Neutrophil (primary cell): ENCODE results near the gene PDGFRA.
"Not testable (repeated sequence)": the region's sequence is repeated elsewhere in the genome, so short reads cannot be mapped to it uniquely, and the experiment has no call there.

Source experiments
- H3K27ac ChIP-seq: fragments of 200-600 bp; sonication (generic); 2 replicates; pipeline ENCODE4 v1.5.1; 2016; ENCODE audit warnings: mild to moderate bottlenecking, moderate library complexity
- H3K27me3 ChIP-seq: fragments of 200-600 bp; sonication (generic); 2 replicates; pipeline ENCODE4 v1.6.0; 2016; ENCODE audit warnings: mild to moderate bottlenecking
- H3K36me3 ChIP-seq: fragments of 200-600 bp; sonication (generic); 2 replicates; pipeline ENCODE4 v1.5.1; 2017
- H3K4me1 ChIP-seq, 2 experiments: fragments of 200-600 bp in 1 of 2; sonication (generic) in 1 of 2; 1 replicate in 1 of 2; 2 replicates in 1 of 2; pipeline versions ENCODE4 v1.5.1 to v1.6.1; 2013 to 2016; ENCODE audit warnings: low read depth in 1 of 2, low read length in 1 of 2, mild to moderate bottlenecking in 1 of 2, moderate library complexity in 1 of 2; ENCODE audit not compliant: control insufficient read depth in 1 of 2, insufficient read depth in 1 of 2
- H3K4me3 ChIP-seq, 2 experiments: fragments of 200-600 bp in 1 of 2; sonication (generic) in 1 of 2; 1 replicate in 1 of 2; 2 replicates in 1 of 2; pipeline ENCODE4 v1.5.1; 2013 to 2016; ENCODE audit warnings: low read depth in 1 of 2, low read length in 1 of 2, mild to moderate bottlenecking in 1 of 2, moderate library complexity in 1 of 2
- H3K9me3 ChIP-seq: fragments of 200-600 bp; sonication (generic); 2 replicates; pipeline ENCODE4 v1.5.1; 2016
- CTCF ChIP-seq: fragments of 200-600 bp; sonication (generic); IDR thresholded peaks from 2 replicates; pipeline ENCODE4 v1.5.1; 2016; ENCODE audit warnings: antibody characterized with exemption

PDGFRA gene

GRCh38 chr4:54332542-54332941, 103.4 kb downstream of the PDGFRA start:
- Histone ChIP-seq H3K27ac (no peak overlapping the region), H3K9me3 (no peaks in the 10 kb centered on the region), H3K4me1 (no peaks in the 10 kb centered on the region), H3K4me3 (no peak overlapping the region), H3K27me3 (no peaks in the 10 kb centered on the region), H3K36me3 (no peaks in the 10 kb centered on the region)
- no peak for TF ChIP-seq CTCF

GRCh38 chr4:54333657-54334056, 104.6 kb downstream of the PDGFRA start:
- Histone ChIP-seq H3K4me1 (no peaks in the 10 kb centered on the region), H3K36me3 (no peaks in the 10 kb centered on the region), H3K9me3 (no peaks in the 10 kb centered on the region), H3K4me3 (no peak overlapping the region), H3K27me3 (no peaks in the 10 kb centered on the region), H3K27ac (no peak overlapping the region)
- TF ChIP-seq CTCF, result no peak

- H3K4me3 ChIP-seq, H3K9me3 ChIP-seq, H3K27ac ChIP-seq, H3K36me3 ChIP-seq, H3K27me3 ChIP-seq, H3K4me1 ChIP-seq: not testable (repeated sequence)
Observed at GRCh38 chr4:54334769-54335168, 105.7 kb downstream of the PDGFRA start.

- Histone ChIP-seq H3K9me3 (no peaks in the 10 kb centered on the region), H3K27ac (no peak overlapping the region), H3K4me1 (no peaks in the 10 kb centered on the region), H3K36me3 (no peaks in the 10 kb centered on the region), H3K4me3 (no peak overlapping the region), H3K27me3 (no peaks in the 10 kb centered on the region)
- no peak for TF ChIP-seq CTCF
Observed at GRCh38 chr4:54337009-54337408, 107.9 kb downstream of the PDGFRA start.

- H3K27ac ChIP-seq, H3K4me1 ChIP-seq, H3K9me3 ChIP-seq, H3K36me3 ChIP-seq, H3K27me3 ChIP-seq, H3K4me3 ChIP-seq: not testable (repeated sequence)
Observed at GRCh38 chr4:54342067-54342466, 113.0 kb downstream of the PDGFRA start.
